ENCODE data around the gene COMMD10.

The COMMD10 gene

GRCh38 chr5:116291271-116291670, 206.4 kb downstream of the COMMD10 start:
- DNase-seq (ENCODE audit: low read depth): no peak

GRCh38 chr5:116292321-116292720, 207.5 kb downstream of the COMMD10 start:
- no peak for DNase-seq (ENCODE audit: low read depth)

- DNase-seq (ENCODE audit: low read depth): no peak
These were observed 211.7 kb downstream of the COMMD10 start for GRCh38 chr5:116296335-116297072.

- no peak for DNase-seq (ENCODE audit: low read depth)
These were observed 212.5 kb downstream of the COMMD10 start for GRCh38 chr5:116297296-116297814.

GRCh38 chr5:116299746-116300640, 215.2 kb downstream of the COMMD10 start:
- no peak for DNase-seq (ENCODE audit: low read depth)

- no peak for DNase-seq (ENCODE audit: low read depth)
These were observed 216.3 kb downstream of the COMMD10 start for GRCh38 chr5:116301110-116301509.

- DNase-seq (ENCODE audit: low read depth): no peak
These were observed 218.5 kb downstream of the COMMD10 start for GRCh38 chr5:116303340-116303739.

GRCh38 chr5:116303810-116304209, 219.0 kb downstream of the COMMD10 start:
- DNase-seq (ENCODE audit: low read depth): no peak

GRCh38 chr5:116305899-116306298, 221.1 kb downstream of the COMMD10 start:
- no peak for DNase-seq (ENCODE audit: low read depth)

- no peak for DNase-seq (ENCODE audit: low read depth)
These were observed 222.0 kb downstream of the COMMD10 start for GRCh38 chr5:116306846-116307245.

GRCh38 chr5:116308391-116308790, 223.6 kb downstream of the COMMD10 start:
- DNase-seq (ENCODE audit: low read depth): no peak

GRCh38 chr5:116313366-116313765, 228.5 kb downstream of the COMMD10 start:
- no peak for DNase-seq (ENCODE audit: low read depth)

GRCh38 chr5:116315531-116315930, 230.7 kb downstream of the COMMD10 start:
- no peak for DNase-seq (ENCODE audit: low read depth)

GRCh38 chr5:116318091-116318854, 233.4 kb downstream of the COMMD10 start:
- no peak for DNase-seq (ENCODE audit: low read depth)

GRCh38 chr5:116320486-116320885, 235.7 kb downstream of the COMMD10 start:
- no peak for DNase-seq (ENCODE audit: low read depth)

- no peak for DNase-seq (ENCODE audit: low read depth)
These were observed 244.7 kb downstream of the COMMD10 start for GRCh38 chr5:116329503-116329902.

GRCh38 chr5:116340799-116341198, 256.0 kb downstream of the COMMD10 start:
- no peak for DNase-seq (ENCODE audit: low read depth)

Data from fibroblast of the conjunctiva (primary cell).